Measurements from ENCODE around the gene RALY. TPM values are rescaled to one million over a fixed set of nuclear protein-coding genes. Genes with fewer than 3 reads are reported as not detected.
"Not testable (repeated sequence)": the region's sequence is repeated elsewhere in the genome, so short reads cannot be mapped to it uniquely, and the experiment has no call there.

RALY gene
- total RNA-seq, 1 donor from 2014 or later: 62.3 TPM

DNA sequence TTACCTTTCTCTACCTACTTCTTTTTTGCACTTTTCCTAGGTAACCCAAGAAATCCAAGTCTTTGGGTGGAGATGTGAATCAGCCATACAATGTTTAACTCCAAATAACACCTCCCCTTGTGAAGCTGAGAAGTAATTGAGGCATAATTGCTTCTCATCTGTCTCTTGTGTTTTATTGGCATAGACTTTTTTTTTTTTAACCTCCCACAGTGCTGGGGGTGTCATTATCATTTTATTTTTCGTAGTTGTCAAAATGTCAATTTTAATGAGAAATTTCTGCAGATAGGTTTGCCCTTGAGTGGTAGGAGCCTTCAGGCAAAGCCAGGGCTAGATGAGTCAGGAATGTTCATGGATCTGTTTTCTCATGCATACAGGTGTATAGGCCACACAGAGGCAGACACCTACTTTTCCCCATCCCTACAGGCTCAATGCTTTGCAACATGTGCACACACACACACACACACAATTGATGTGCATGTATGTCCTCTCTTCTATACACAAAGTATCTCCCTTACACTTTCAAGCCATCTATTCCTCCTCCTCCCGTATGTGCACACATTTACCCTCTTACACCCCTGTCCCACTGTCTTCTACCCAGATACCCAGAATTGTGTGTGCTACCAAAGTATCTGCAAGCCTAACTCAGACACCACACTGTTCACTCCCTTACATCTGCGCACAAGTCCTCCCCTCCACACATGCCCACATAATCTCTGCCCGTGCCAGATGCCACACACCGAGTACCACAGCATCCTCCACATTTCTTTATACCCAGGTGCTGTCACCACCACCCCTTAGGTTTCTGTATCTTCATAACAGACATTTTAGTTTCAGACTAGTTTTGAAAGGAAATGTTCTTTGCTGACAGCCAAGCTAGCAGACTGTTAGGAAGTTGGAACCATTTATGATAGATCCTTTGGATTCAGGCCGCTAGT is 22.0 kb downstream of the RALY start:
- no peak for DNase-seq (ENCODE audit: low read depth in 2 of 2)

DNA sequence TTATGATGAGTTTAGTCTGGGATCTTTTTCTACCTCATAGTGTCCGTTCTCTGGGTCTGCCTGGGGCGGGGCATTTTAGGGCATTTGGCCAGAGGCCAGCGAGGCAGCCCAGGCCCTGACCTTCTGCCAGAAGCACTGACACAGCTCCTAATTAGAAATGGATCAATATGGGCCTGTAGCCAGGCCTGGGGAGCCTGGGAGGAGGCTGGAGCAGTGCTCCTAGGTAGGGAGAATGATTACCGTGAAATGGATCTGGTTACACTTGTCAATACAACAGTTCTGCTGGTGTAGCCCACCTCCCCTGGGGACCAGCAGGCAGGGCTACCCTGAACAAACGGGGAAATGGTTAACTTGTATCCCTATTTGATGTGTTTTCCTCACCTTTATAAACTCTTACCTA is 23.0 kb downstream of the RALY start:
- no peak for DNase-seq (ENCODE audit: low read depth in 2 of 2)

DNA sequence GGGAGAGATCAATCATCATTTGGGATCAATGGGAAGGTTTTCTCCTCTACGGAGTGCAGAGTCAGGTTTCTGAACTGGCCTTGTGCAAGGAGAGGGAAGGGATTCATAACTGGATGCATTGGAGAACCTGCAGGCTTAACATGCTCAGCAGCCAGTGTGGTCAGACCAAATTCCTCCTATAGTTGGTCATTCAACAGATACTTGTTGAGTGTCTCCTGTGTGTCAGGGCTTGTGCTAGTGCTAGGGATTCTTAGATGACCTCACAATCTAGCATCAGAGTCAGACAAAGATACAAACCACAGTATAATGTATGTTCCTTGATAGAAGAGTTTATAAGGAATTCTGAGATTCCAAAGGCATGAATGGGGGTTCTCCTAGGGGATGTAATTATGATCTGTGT is 23.9 kb downstream of the RALY start:
- no peak for DNase-seq (ENCODE audit: low read depth in 2 of 2)

DNA sequence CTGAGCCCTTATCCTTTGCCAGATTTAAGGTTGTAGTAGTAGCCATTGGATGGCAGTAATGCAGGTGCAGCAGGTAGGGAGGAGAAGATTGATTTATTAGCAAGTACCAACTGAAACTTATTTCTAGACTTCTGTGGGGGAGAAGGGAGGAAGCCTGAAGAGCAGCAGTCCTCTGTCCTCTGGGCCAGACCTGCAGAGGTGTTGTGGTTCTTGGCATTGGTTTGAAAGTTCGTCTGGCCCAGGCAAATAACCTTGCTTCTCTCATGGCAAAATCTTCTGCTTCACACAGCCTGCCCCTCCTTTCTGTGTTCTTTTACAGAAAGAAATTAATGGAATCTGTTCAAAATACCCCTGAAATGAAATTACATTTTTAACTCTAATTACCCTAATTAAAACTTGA is 24.5 kb downstream of the RALY start:
- no peak for DNase-seq (ENCODE audit: low read depth in 2 of 2)

DNA sequence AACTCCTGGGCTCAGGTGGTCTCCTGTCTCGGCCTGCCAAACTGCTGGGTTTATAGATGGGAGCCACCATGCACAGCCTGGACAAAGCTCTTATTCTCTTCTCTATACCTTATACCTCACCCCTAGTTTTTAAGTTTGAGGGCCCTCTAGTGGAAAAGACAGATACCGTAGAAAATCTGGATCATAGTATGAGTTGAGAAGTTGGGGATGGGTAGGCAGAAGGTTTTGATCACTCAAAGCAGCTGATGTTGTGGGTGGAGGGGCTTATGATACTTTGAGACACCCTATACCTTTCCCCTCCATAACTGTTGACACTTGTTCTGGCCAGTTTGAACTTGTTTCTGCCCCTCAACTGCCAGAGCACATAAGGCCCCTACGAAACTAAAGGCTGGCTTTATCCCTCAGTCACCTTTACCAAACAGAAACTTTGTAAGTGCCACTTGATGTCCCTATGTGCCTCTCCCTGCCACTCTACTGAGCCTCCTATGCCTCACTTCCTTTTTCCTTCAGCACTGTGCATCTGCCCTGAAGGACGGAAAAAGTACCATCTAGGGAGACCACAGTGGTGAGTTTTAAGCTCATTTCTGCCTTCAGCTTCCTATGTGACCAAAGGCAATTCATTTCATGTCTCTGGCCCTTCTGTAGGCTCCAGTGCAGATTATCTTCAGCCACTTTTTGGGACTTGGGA is 28.6 kb downstream of the RALY start:
- DNase-seq (ENCODE audit: low read depth in 2 of 2): peak in 1 of 2 donors; percentile 17

DNA sequence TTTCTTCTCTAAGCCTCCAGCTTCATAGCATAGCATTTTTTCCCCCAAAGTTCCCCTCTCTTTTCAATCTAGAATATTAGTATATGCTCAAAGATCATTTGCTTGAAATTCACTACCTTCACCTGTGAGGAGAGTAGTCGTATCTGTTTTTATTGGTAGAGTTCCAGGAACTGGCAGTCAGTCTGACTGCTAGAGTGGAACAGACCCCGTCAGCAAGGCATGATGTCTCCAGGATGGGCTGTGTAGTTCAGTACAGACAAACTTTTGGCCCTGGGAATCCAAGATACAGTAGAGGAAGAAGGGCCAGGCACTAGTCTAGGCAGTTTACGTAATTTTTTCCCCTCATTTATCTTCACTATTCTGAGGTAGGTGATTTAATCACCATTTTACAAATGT is 29.1 kb downstream of the RALY start:
- no peak for DNase-seq (ENCODE audit: low read depth in 2 of 2)

DNA sequence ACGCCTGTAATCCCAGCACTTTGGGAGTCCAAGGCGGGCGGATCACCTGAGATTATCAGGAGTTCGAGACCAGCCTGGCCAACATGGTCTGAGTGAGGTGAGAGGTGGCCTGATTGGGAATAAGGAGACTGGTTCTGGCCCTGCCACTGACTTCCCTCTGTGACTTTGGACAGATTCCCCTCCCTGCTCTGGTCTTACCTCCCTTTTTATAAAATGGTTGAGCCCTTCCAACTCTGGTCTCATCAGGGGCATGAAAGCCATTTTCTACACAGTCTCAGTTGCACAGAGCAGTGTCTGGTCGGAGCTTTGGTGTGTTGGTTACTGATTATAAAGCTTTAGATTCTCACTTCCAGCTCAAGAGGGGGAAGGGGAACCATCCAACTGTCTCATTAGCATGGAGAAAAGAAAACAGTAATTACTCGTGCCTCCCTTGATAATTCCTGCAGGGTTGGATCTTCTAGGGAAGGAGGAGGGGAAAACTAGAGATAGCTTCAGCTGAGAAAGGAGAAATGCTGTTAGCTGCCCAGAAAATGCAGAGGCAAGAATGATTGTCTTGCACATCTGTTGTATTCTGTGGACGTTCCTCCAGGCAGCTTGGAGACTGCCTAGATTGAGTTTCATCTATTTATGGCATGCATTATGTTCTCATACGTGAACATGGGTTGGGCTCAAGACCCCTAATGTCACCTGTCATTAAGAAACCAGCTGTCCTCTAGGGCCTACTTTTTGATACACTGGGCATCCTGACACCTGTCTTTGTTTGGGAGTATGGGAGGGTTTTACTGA is 30.4 kb downstream of the RALY start:
- DNase-seq (ENCODE audit: low read depth in 2 of 2): no peak

DNA sequence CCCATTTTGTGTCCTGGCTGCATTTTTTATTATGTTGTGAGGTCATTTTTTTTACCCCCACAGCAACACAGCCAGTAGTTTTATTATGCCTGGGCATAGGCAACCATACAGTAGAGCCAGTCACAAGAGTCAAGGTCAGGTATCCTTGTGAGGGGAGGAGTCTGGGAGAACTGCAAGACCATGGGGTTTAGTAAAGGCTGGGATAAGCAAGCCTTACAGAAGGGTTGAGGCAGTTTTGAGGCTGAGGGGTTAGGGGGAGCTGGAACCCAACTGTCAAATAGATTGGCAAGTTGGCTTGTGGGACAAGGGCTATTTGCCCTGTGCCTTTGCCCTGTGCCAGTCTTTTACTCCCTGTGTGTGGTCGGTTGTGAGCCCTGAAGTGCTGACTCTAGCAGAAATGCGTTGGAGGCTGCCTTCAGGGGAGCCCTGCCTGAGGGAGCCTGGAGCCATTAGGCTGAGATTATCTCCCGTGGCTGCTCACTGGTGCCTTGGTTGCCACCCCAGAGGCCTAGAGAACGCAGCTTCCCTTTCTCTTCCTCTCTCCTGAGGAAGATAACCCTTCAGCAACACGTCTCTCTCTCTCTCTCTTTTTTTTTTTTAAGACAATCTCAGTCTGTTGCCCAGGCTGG is 31.1 kb downstream of the RALY start:
- no peak for DNase-seq (ENCODE audit: low read depth in 2 of 2)

DNA sequence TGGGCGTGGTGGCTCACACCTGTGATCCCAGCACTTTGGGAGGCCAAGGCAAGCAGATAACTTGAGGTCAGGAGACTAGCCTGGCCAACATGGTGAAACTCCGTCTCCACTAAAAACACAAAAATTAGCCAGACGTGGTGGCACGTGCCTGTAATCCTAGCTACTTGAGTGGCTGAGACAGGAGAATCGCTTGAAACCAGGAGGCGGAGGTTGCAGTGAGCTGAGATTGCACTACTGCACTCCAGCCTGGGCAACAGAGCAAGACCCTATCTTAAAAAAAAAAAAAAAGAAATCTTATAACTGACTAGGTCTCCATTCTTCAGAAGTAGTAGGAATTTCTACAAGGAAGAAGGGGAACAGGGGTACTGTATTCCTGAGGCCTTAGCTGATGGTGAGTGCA is 34.3 kb downstream of the RALY start:
- DNase-seq (ENCODE audit: low read depth in 2 of 2): not testable (repeated sequence)

DNA sequence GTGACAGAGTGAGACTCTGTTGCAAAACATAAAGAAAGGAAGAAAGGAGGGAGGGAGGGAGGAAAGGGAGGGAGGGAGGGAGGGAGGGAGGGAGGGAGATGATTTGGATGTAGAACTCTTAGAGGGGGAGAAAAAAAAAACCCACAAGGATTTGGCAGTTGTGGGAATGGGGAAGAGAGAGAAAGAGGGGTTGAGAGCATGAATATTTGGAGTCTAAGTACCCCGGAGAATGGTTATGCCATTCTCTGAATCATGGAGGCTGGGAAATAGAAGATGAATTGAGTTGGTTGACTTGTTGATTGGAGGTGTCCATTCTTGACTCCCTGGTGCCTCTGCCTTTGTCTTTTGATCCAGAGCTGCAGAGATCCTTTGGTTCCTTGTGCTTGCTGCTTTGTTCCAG is 35.7 kb downstream of the RALY start:
- no peak for DNase-seq (ENCODE audit: low read depth in 2 of 2)

DNA sequence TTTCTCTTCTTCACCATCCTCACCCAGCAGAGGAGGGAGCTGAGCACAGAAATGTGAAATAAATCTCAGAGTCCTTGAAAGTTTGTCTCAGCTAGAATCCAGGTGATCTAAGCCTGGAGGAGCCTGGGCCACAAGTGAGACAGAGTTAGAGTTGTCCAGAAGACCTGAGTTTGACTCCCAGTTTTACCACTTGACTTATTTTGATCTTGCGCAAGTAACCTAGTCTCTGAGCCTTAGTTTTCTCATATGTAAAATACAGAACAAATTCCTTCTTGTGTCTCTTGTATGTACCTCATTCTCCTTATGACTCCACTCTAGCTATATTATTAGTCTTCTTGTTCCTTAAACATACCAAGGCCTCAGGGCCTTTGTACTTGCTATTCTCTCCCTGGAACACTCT is 36.7 kb downstream of the RALY start:
- no peak for DNase-seq (ENCODE audit: low read depth in 2 of 2)

DNA sequence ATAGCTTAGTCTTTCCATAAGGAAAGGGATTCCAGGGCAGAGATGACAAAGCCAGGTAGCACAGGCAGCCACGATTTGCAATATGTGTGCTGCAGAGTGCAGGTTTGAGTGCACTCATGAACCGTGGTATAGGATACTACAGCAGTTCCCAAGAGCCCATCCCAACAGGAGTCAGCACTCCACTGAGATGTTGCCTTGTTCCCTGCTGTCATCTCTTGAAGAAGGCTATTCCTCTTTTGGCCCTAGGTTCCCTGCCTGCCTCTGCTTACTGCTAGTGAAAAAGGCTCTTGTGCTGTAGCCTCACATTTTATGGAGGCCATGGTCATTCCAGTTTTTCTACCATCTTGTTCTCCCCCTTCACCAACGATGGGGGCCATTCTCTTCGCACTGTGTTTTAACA is 40.2 kb downstream of the RALY start:
- DNase-seq (ENCODE audit: low read depth in 2 of 2): no peak

DNA sequence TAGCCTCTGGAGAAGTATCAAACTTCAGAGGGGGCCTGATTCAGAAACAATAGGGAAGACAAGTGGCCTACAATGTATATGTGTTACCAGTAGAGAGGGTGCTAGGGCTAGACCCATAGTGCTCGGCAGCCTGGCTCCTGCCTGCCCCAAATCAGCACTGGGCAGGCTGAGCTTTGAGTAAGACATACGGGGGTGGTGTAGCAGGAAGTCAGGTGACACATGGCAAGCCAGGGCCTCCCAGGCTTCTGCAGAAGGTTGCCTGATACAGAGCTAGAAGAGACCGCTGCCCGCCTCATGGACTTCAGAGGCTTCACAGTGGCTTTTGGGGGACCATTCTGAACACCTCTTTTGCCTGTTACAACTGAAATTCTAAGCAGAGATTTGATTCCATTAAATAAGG is 43.4 kb downstream of the RALY start:
- no peak for DNase-seq (ENCODE audit: low read depth in 2 of 2)

DNA sequence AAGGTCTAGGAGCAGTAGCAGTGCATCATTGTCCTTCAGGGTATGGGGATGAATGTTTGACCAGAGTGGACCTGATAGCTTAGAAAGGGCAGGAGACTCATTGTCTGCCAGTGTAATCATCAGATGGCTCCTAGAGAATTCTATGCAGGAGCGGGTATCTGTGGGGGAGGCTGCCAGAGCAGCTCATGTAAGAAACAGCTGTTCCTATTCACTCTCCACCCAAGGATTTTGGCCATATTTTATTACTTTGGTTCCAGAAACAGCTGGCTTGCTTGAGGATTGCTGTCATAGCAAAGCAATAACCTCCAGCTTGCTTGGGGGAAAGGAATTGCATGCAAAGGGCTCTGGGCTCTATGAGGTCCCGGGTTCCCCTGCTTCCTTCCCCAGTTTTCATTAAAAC is 44.1 kb downstream of the RALY start:
- DNase-seq (ENCODE audit: low read depth in 2 of 2): no peak

DNA sequence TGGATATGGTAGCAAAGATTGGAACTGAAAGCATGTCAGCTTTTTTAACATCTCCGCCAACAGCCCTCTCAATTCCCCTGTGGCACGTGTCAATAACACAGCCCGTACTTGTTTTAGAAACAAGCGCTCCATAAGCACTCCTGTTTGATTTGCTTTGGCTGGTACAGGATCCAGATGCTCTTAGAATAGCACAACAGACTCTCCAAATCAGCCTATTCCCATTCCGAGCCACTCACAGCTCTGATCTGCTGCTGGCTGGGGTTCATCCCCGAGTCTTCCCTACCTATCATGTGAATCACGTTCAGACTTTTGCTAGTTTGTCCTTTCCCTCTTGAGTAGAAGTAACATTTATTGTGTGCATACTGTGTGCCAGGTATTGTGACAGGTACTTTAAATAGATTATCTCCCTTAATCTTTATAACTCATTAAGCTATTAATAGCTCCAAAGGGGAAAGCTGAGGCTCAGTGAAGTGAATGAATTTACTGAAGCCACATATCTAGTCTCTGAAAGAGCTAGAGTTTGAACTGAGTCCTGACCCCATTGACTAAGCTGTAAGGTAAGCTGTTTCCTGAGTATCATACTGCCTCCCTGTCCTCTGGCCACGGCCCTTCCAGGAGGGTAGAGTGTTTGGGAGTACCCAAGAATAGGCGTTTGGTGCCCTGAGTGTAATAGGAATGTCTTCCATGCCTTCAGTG is 46.7 kb downstream of the RALY start:
- no peak for DNase-seq (ENCODE audit: low read depth in 2 of 2)

DNA sequence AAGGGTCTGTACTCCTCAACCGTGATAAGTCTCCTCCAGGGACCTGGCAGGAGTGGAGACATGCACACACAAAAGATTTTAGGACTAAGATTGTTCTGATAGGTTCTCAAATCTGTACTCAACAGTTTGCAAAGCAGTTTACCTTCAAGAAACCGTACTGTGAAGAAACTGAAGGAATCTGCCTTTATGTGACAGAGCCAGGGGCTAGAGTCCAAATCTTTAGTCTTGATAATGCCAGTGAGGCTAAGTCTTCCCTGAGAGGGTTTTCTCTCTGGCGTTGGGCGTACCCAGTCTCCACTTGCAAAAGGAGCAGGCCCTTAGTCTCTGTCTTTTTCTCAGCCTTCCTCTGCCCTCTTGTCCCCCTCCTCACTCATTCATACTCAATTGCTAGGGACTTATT is 47.5 kb downstream of the RALY start:
- no peak for DNase-seq (ENCODE audit: low read depth in 2 of 2)

DNA sequence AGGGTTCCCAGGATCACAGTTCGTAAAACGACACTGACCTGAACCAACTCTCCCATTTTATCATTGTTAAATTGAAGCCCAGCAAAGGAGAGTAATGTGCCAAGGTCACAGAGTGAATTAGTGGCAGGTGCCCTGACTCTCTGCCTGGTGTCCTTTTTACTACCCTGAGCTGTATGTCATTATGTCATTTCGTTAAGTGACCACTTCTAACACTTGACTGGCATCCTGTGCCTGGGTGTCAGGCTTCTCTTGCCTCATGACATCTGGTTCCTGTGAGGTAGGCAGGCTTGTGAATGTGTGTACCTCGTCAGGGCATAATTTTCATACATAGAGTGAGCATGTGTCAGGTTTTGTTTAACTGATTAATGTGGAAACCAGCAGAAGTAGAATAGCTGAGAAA is 48.6 kb downstream of the RALY start:
- DNase-seq (ENCODE audit: low read depth in 2 of 2): no peak

DNA sequence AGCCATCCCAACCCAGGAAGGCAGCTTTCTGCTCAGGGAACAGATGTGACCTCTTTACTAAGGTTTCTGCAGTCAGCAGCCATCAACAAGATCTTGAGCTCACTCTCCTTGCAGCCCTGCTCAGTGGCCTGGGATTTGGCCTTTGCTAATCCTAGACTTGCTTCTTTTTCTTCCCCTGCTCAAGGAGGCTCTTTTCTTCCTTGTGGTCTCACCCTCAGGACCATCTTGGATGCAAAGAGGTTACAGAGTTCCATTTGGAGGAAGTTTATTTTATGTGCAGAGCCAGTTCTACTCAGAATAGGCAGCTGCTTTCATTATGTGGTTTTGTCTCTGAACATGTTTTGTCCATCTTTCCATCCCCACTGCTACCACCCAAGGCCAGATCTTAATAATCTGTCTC is 49.3 kb downstream of the RALY start:
- DNase-seq (ENCODE audit: low read depth in 2 of 2): no peak

DNA sequence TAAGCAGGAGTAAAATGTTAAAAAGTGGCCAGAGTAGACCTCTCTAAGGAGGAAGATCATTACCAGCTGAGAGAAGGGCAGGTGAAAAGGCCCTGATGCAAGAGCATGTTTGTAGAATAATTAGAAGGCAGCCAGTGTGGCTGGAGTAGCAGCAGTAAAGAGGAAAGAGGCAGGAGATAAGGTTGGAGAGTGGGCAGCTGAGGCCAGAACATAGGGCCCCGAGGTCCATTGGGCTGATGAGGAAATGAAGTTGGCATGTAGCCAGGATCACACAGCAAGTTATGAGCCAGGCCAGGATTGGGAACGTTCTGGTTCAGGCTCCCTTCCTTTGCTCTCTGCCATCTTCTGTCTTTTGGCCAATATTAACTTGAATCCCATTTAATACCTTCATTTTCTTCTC is 51.6 kb downstream of the RALY start:
- DNase-seq (ENCODE audit: low read depth in 2 of 2): peak in 1 of 2 donors; percentile 23

DNA sequence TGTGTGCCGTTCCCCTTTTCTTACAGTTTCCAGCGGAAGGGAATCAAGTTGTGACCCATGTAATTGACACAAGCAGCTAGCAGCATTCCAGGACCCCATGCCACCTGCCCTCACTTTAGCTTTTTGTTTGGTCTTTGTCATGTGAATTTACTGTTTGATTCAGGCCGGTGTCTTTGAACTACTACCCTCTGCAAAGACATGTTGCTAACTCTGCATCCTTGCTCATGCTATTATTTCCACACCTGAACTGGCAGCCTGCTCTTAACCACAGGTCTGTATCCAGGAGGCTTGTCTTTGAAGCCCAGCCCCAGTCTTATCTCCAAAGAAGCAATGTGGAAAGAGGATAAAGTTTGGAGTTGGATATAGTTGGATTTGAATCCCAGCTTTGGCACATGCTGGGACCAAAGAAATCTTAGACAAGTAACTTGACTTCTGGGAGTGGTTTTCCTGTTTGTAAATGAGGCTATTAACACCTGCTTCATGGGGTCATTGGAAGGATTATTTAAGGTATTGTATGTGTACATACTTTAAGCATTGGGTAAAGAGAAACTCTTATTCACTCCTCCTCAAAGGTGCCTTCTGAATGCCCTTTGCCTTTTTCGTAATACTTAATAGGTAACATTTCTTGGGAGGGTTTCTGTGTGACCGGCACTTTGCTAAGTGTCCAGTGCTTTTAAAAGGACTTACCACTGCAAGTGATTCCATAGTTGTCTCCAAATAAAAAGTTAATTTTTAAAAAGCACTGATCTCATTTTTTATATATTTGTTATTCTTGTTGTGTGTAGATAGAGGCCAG is 52.4 kb downstream of the RALY start:
- DNase-seq (ENCODE audit: low read depth in 2 of 2): no peak

All from dermis microvascular lymphatic vessel endothelial cell (primary cell).